Measurements from ENCODE around the gene ZNF90.
"Not testable (repeated sequence)": the region's sequence is repeated elsewhere in the genome, so short reads cannot be mapped to it uniquely, and the experiment has no call there.

ZNF90 gene

GRCh38 chr19:20077791-20078463, at the start of gene ZNF90:
TSS of gene ZNF90 (plus strand) at chr19:20078000. CDS start at chr19:20078133, 133 bp downstream.
- peak; percentile 96 for DNase-seq (ENCODE audit: low spot score)

GRCh38 chr19:20028611-20029010, 49.2 kb upstream of the ZNF90 start:
- no peak for DNase-seq (ENCODE audit: low spot score)

- no peak for DNase-seq (ENCODE audit: low spot score)
Observed at GRCh38 chr19:20035935-20036334, 41.9 kb upstream of the ZNF90 start.

GRCh38 chr19:20038358-20039202, 39.2 kb upstream of the ZNF90 start:
- DNase-seq (ENCODE audit: low spot score): peak; percentile 5

- peak; percentile 97 for DNase-seq (ENCODE audit: low spot score)
Observed at GRCh38 chr19:20039203-20039723, 38.5 kb upstream of the ZNF90 start, which contains the start of gene ZNF682. TSS of gene ZNF682 (minus strand) at chr19:20039505. CDS start at chr19:20039345, 160 bp downstream.

- no peak for DNase-seq (ENCODE audit: low spot score)
Observed at GRCh38 chr19:20044663-20045062, 33.1 kb upstream of the ZNF90 start.

GRCh38 chr19:20045742-20046141, 32.1 kb upstream of the ZNF90 start:
- not testable (repeated sequence) for DNase-seq (ENCODE audit: low spot score)

GRCh38 chr19:20051841-20052768, 25.7 kb upstream of the ZNF90 start:
- DNase-seq (ENCODE audit: low spot score): peak; percentile 99

- not testable (repeated sequence) for DNase-seq (ENCODE audit: low spot score)
Observed at GRCh38 chr19:20058738-20059137, 19.1 kb upstream of the ZNF90 start.

GRCh38 chr19:20060282-20060681, 17.5 kb upstream of the ZNF90 start:
- no peak for DNase-seq (ENCODE audit: low spot score)

- no peak for DNase-seq (ENCODE audit: low spot score)
Observed at GRCh38 chr19:20066861-20067260, 10.9 kb upstream of the ZNF90 start.

GRCh38 chr19:20067943-20068342, 9.9 kb upstream of the ZNF90 start:
- no peak for DNase-seq (ENCODE audit: low spot score)

GRCh38 chr19:20068559-20068958, 9.2 kb upstream of the ZNF90 start:
- not testable (repeated sequence) for DNase-seq (ENCODE audit: low spot score)

GRCh38 chr19:20070691-20071090, 7.1 kb upstream of the ZNF90 start:
- DNase-seq (ENCODE audit: low spot score): no peak

GRCh38 chr19:20072936-20073335, 4.9 kb upstream of the ZNF90 start:
- DNase-seq (ENCODE audit: low spot score): no peak

- DNase-seq (ENCODE audit: low spot score): peak; percentile 33
Observed at GRCh38 chr19:20078581-20079031, 806 bp downstream of the ZNF90 start.

GRCh38 chr19:20079476-20079875, 1.7 kb downstream of the ZNF90 start:
- DNase-seq (ENCODE audit: low spot score): no peak

GRCh38 chr19:20080656-20081055, 2.9 kb downstream of the ZNF90 start:
- DNase-seq (ENCODE audit: low spot score): no peak

- not testable (repeated sequence) for DNase-seq (ENCODE audit: low spot score)
Observed at GRCh38 chr19:20082232-20082833, 4.5 kb downstream of the ZNF90 start.

- DNase-seq (ENCODE audit: low spot score): not testable (repeated sequence)
Observed at GRCh38 chr19:20082876-20083275, 5.1 kb downstream of the ZNF90 start.

- DNase-seq (ENCODE audit: low spot score): no peak
Observed at GRCh38 chr19:20102097-20102496, 24.3 kb downstream of the ZNF90 start.

Data from cerebellar cortex (tissue), 1 donor.